Effector memory CD4-positive, alpha-beta T cell (primary cell): ENCODE results near the gene WHAMM.
A peak's percentile ranks its signal among the peaks of the same experiment; 100 is the strongest.
"Not testable (repeated sequence)": the region's sequence is repeated elsewhere in the genome, so short reads cannot be mapped to it uniquely, and the experiment has no call there.

Experiments used
- DNase-seq, 3 donors: peaks; one replicate each; pipeline ENCODE4 v3.0.0-alpha.2; 2020
- H3K27ac ChIP-seq: 2 replicates; pipeline ENCODE4 v1.7.0; 2013; ENCODE audit warnings: mild to moderate bottlenecking, low read length, moderate library complexity; ENCODE audit not compliant: insufficient read depth, poor library complexity, severe bottlenecking
- H3K27me3 ChIP-seq: replicated peaks from 2 replicates; pipeline ENCODE4 v1.7.0; 2013; ENCODE audit warnings: mild to moderate bottlenecking, low read length; ENCODE audit not compliant: insufficient read depth, control insufficient read depth, poor library complexity, severe bottlenecking
- H3K36me3 ChIP-seq: 2 replicates; pipeline ENCODE4 v1.7.0; 2013; ENCODE audit warnings: mild to moderate bottlenecking, low read length, moderate library complexity; ENCODE audit not compliant: control insufficient read depth, insufficient read depth
- H3K4me1 ChIP-seq: 2 replicates; pipeline ENCODE4 v1.7.0; 2013; ENCODE audit warnings: low read length, mild to moderate bottlenecking; ENCODE audit not compliant: control insufficient read depth, insufficient read depth, poor library complexity, severe bottlenecking
- H3K4me3 ChIP-seq: 2 replicates; pipeline ENCODE4 v1.7.0; 2013; ENCODE audit warnings: low read length, low read depth, mild to moderate bottlenecking; ENCODE audit not compliant: insufficient read depth, poor library complexity, severe bottlenecking
- H3K9me3 ChIP-seq: 2 replicates; pipeline ENCODE4 v1.7.0; 2013; ENCODE audit warnings: mild to moderate bottlenecking, low read length, moderate library complexity; ENCODE audit not compliant: control insufficient read depth

WHAMM gene

GRCh38 chr15:82812994-82813393 lies 3.6 kb downstream of the WHAMM start:
- peak overlapping the region; percentile 99 for H3K27ac ChIP-seq
- H3K27me3 ChIP-seq, result no peaks in the 10 kb centered on the region
- no peaks in the 10 kb centered on the region for H3K9me3 ChIP-seq
- DNase-seq, result no peak
- H3K4me1 ChIP-seq, result peaks cover 11% of the 10 kb centered on the region
- H3K4me3 ChIP-seq, result no peak overlapping the region
- peaks cover 43% of the 10 kb centered on the region for H3K36me3 ChIP-seq

GRCh38 chr15:82820128-82820527 lies 10.7 kb downstream of the WHAMM start:
- Histone ChIP-seq H3K27me3 (no peaks in the 10 kb centered on the region), H3K27ac (no peak overlapping the region), H3K36me3 (peaks cover 81% of the 10 kb centered on the region), H3K9me3 (no peaks in the 10 kb centered on the region), H3K4me3 (no peak overlapping the region), H3K4me1 (no peaks in the 10 kb centered on the region)
- no peak for DNase-seq

GRCh38 chr15:82821396-82821795 lies 12.0 kb downstream of the WHAMM start:
- H3K9me3 ChIP-seq, H3K4me1 ChIP-seq, H3K27ac ChIP-seq, H3K4me3 ChIP-seq, H3K27me3 ChIP-seq, DNase-seq: not testable (repeated sequence)
- H3K36me3 ChIP-seq, result peaks cover 81% of the 10 kb centered on the region

GRCh38 chr15:82821851-82822250 lies 12.4 kb downstream of the WHAMM start:
- not testable (repeated sequence) for DNase-seq, H3K4me3 ChIP-seq, H3K27me3 ChIP-seq, H3K4me1 ChIP-seq, H3K27ac ChIP-seq, H3K9me3 ChIP-seq
- peaks cover 80% of the 10 kb centered on the region for H3K36me3 ChIP-seq

- peaks cover 82% of the 10 kb centered on the region for H3K36me3 ChIP-seq
- H3K4me1 ChIP-seq, result no peaks in the 10 kb centered on the region
- no peak for DNase-seq
- H3K27me3 ChIP-seq, result no peaks in the 10 kb centered on the region
- no peaks in the 10 kb centered on the region for H3K9me3 ChIP-seq
- no peak overlapping the region for H3K4me3 ChIP-seq
- H3K27ac ChIP-seq, result no peak overlapping the region
Observed at GRCh38 chr15:82823049-82823448, 13.6 kb downstream of the WHAMM start.

- H3K4me3 ChIP-seq, result no peak overlapping the region
- no peak for DNase-seq
- H3K36me3 ChIP-seq, result peaks cover 91% of the 10 kb centered on the region
- no peaks in the 10 kb centered on the region for H3K4me1 ChIP-seq
- no peaks in the 10 kb centered on the region for H3K27me3 ChIP-seq
- H3K27ac ChIP-seq, result no peak overlapping the region
- H3K9me3 ChIP-seq, result no peaks in the 10 kb centered on the region
Observed at GRCh38 chr15:82828075-82828474, 18.6 kb downstream of the WHAMM start.

GRCh38 chr15:82829234-82829633 lies 19.8 kb downstream of the WHAMM start:
- DNase-seq, result no peak
- H3K36me3 ChIP-seq, result peaks cover 95% of the 10 kb centered on the region
- no peak overlapping the region for H3K4me3 ChIP-seq
- H3K9me3 ChIP-seq, result no peaks in the 10 kb centered on the region
- no peaks in the 10 kb centered on the region for H3K27me3 ChIP-seq
- H3K4me1 ChIP-seq, result no peaks in the 10 kb centered on the region
- H3K27ac ChIP-seq, result no peak overlapping the region

GRCh38 chr15:82830427-82831173 lies 21.2 kb downstream of the WHAMM start:
- Histone ChIP-seq H3K9me3 (no peaks in the 10 kb centered on the region), H3K4me1 (no peaks in the 10 kb centered on the region), H3K27me3 (no peaks in the 10 kb centered on the region), H3K4me3 (no peak overlapping the region), H3K36me3 (peaks cover 95% of the 10 kb centered on the region), H3K27ac (no peak overlapping the region)
- no peak for DNase-seq

- no peaks in the 10 kb centered on the region for H3K4me1 ChIP-seq
- H3K27ac ChIP-seq, result no peak overlapping the region
Observed at GRCh38 chr15:82831894-82832600, 22.6 kb downstream of the WHAMM start.

GRCh38 chr15:82832601-82833361 lies 23.4 kb downstream of the WHAMM start:
- Histone ChIP-seq H3K4me1 (no peaks in the 10 kb centered on the region), H3K9me3 (no peaks in the 10 kb centered on the region), H3K36me3 (peaks cover 90% of the 10 kb centered on the region), H3K4me3 (no peak overlapping the region), H3K27ac (no peak overlapping the region), H3K27me3 (no peaks in the 10 kb centered on the region)
- DNase-seq, result no peak

More at GRCh38 chr15:82831894-82832600, 22.6 kb downstream of the WHAMM start:
- H3K27me3 ChIP-seq, result no peaks in the 10 kb centered on the region
- peaks cover 95% of the 10 kb centered on the region for H3K36me3 ChIP-seq
- no peak overlapping the region for H3K4me3 ChIP-seq
- H3K9me3 ChIP-seq, result no peaks in the 10 kb centered on the region
- DNase-seq, result no peak
